Activated naive CD4-positive, alpha-beta T cell treated with anti-CD3 and anti-CD28 coated beads for 36 hours (primary cell): ENCODE data around the gene ZYG11A. TPM values are rescaled to one million over a fixed set of nuclear protein-coding genes. Genes with fewer than 3 reads are reported as not detected.

Experiments used
- microRNA-seq: library from miRNA; unstranded; fragments of <30 nt; microRNA quantifications from one replicate; pipeline ENCODE4 v1.2.0, GENCODE V29; 2022; ENCODE audit warnings: borderline microRNAs expressed, borderline replicate concordance
- total RNA-seq, 2 experiments: library from RNA; stranded (reverse); gene quantifications; one replicate each; pipeline ENCODE4 v1.2.3, GENCODE V29; 2021

The ZYG11A gene
- total RNA-seq, 2 experiments from 2014 or later = 0.05 TPM

Small RNA genes lying within 50 kb of the gene (microRNA-seq; reads per million reads assigned to microRNA genes)
- gene MIR1273F (not detected), gene MIR1273G (not detected), gene MIR5095 (not detected)

Other genes starting within 250 kb of the ZYG11A start
- gene GPX7, start 240.4 kb upstream of the ZYG11A start, total RNA-seq = 10 to 100 TPM; 20.4 to 20.6 TPM
- 10 to 100 TPM; 11.3 to 11.4 TPM for gene SHISAL2A, start 209.6 kb upstream of the ZYG11A start, total RNA-seq
- gene COA7, start 144.4 kb upstream of the ZYG11A start, total RNA-seq = 10 to 100 TPM; 11.4 to 11.7 TPM
- 10 to 100 TPM; 10.7 to 11.6 TPM for gene ZYG11B, start 116.3 kb upstream of the ZYG11A start, total RNA-seq
- gene ECHDC2, start 79.0 kb downstream of the ZYG11A start, total RNA-seq = 10 to 100 TPM; 47.4 to 53.5 TPM
- 10 to 100 TPM; 71.8 to 79.2 TPM for gene SCP2, start 84.5 kb downstream of the ZYG11A start, total RNA-seq
- gene PODN, start 219.5 kb downstream of the ZYG11A start, total RNA-seq = not detected